Measurements from ENCODE around the gene NRAP.
"Not testable (repeated sequence)": the region's sequence is repeated elsewhere in the genome, so short reads cannot be mapped to it uniquely, and the experiment has no call there.

The NRAP gene

GRCh38 chr10:113665806-113666354 lies 2.0 kb upstream of the NRAP start:
- peaks cover 18% of the 10 kb centered on the region for H3K27me3 Mint-ChIP-seq (ENCODE audit: low read depth)
- no peak overlapping the region for H3K4me3 Mint-ChIP-seq
- no peaks in the 10 kb centered on the region for H3K36me3 Mint-ChIP-seq (ENCODE audit: low read depth)
- H3K4me1 Mint-ChIP-seq (ENCODE audit: low read depth), result peaks cover 10% of the 10 kb centered on the region
- H3K9me3 Mint-ChIP-seq, result peaks cover 6% of the 10 kb centered on the region
- DNase-seq (ENCODE audit: low spot score), result no peak
- no peak overlapping the region for H3K27ac Mint-ChIP-seq

- H3K4me1 Mint-ChIP-seq (ENCODE audit: low read depth), result peaks cover 10% of the 10 kb centered on the region
- no peak overlapping the region for H3K27ac Mint-ChIP-seq
- no peaks in the 10 kb centered on the region for H3K36me3 Mint-ChIP-seq (ENCODE audit: low read depth)
- H3K27me3 Mint-ChIP-seq (ENCODE audit: low read depth), result peaks cover 19% of the 10 kb centered on the region
- no peak for DNase-seq (ENCODE audit: low spot score)
- H3K9me3 Mint-ChIP-seq, result peaks cover under 1% of the 10 kb centered on the region
- H3K4me3 Mint-ChIP-seq, result no peak overlapping the region
Observed at GRCh38 chr10:113665352-113665751, 1.5 kb upstream of the NRAP start.

GRCh38 chr10:113663142-113663541 lies 699 bp downstream of the NRAP start:
- Mint-ChIP-seq H3K9me3 (no peaks in the 10 kb centered on the region), H3K36me3 (ENCODE audit: low read depth) (no peaks in the 10 kb centered on the region), H3K4me1 (ENCODE audit: low read depth) (peaks cover 10% of the 10 kb centered on the region), H3K27ac (no peak overlapping the region), H3K27me3 (ENCODE audit: low read depth) (peaks cover 27% of the 10 kb centered on the region), H3K4me3 (no peak overlapping the region)
- no peak for DNase-seq (ENCODE audit: low spot score)

GRCh38 chr10:113661332-113661731 lies 2.5 kb downstream of the NRAP start:
- peaks cover 27% of the 10 kb centered on the region for H3K27me3 Mint-ChIP-seq (ENCODE audit: low read depth)
- no peak overlapping the region for H3K4me3 Mint-ChIP-seq
- H3K36me3 Mint-ChIP-seq (ENCODE audit: low read depth), result no peaks in the 10 kb centered on the region
- no peak overlapping the region for H3K27ac Mint-ChIP-seq
- H3K4me1 Mint-ChIP-seq (ENCODE audit: low read depth), result peaks cover 5% of the 10 kb centered on the region
- no peak for DNase-seq (ENCODE audit: low spot score)
- no peaks in the 10 kb centered on the region for H3K9me3 Mint-ChIP-seq

GRCh38 chr10:113657544-113657943 lies 6.3 kb downstream of the NRAP start:
- H3K4me3 Mint-ChIP-seq, result no peak overlapping the region
- no peak for DNase-seq (ENCODE audit: low spot score)
- H3K27me3 Mint-ChIP-seq (ENCODE audit: low read depth), result peaks cover 22% of the 10 kb centered on the region
- no peaks in the 10 kb centered on the region for H3K9me3 Mint-ChIP-seq
- H3K36me3 Mint-ChIP-seq (ENCODE audit: low read depth), result no peaks in the 10 kb centered on the region
- H3K4me1 Mint-ChIP-seq (ENCODE audit: low read depth), result no peaks in the 10 kb centered on the region
- no peak overlapping the region for H3K27ac Mint-ChIP-seq

- H3K27ac Mint-ChIP-seq, result no peak overlapping the region
- no peaks in the 10 kb centered on the region for H3K9me3 Mint-ChIP-seq
- no peak for DNase-seq (ENCODE audit: low spot score)
- peaks cover 20% of the 10 kb centered on the region for H3K27me3 Mint-ChIP-seq (ENCODE audit: low read depth)
- H3K4me3 Mint-ChIP-seq, result no peak overlapping the region
- H3K36me3 Mint-ChIP-seq (ENCODE audit: low read depth), result no peaks in the 10 kb centered on the region
- no peaks in the 10 kb centered on the region for H3K4me1 Mint-ChIP-seq (ENCODE audit: low read depth)
Observed at GRCh38 chr10:113656896-113657295, 6.9 kb downstream of the NRAP start.

GRCh38 chr10:113652456-113652855 lies 11.4 kb downstream of the NRAP start:
- H3K4me3 Mint-ChIP-seq; H3K36me3 Mint-ChIP-seq (ENCODE audit: low read depth); H3K27ac Mint-ChIP-seq; H3K27me3 Mint-ChIP-seq (ENCODE audit: low read depth); DNase-seq (ENCODE audit: low spot score); H3K9me3 Mint-ChIP-seq; H3K4me1 Mint-ChIP-seq (ENCODE audit: low read depth): not testable (repeated sequence)

GRCh38 chr10:113651898-113652297 lies 11.9 kb downstream of the NRAP start:
- H3K36me3 Mint-ChIP-seq (ENCODE audit: low read depth), result no peaks in the 10 kb centered on the region
- no peak overlapping the region for H3K4me3 Mint-ChIP-seq
- H3K4me1 Mint-ChIP-seq (ENCODE audit: low read depth), result no peaks in the 10 kb centered on the region
- H3K27ac Mint-ChIP-seq, result no peak overlapping the region
- no peak for DNase-seq (ENCODE audit: low spot score)
- H3K9me3 Mint-ChIP-seq, result no peaks in the 10 kb centered on the region
- H3K27me3 Mint-ChIP-seq (ENCODE audit: low read depth), result peaks cover 9% of the 10 kb centered on the region

GRCh38 chr10:113651021-113651420 lies 12.8 kb downstream of the NRAP start:
- H3K4me3 Mint-ChIP-seq, result no peak overlapping the region
- no peaks in the 10 kb centered on the region for H3K4me1 Mint-ChIP-seq (ENCODE audit: low read depth)
- DNase-seq (ENCODE audit: low spot score), result no peak
- no peak overlapping the region for H3K27ac Mint-ChIP-seq
- H3K36me3 Mint-ChIP-seq (ENCODE audit: low read depth), result no peaks in the 10 kb centered on the region
- H3K9me3 Mint-ChIP-seq, result no peaks in the 10 kb centered on the region
- H3K27me3 Mint-ChIP-seq (ENCODE audit: low read depth), result peaks cover 9% of the 10 kb centered on the region

- no peak for DNase-seq (ENCODE audit: low spot score)
- Mint-ChIP-seq H3K4me3 (no peak overlapping the region), H3K27ac (no peak overlapping the region), H3K27me3 (ENCODE audit: low read depth) (peaks cover 9% of the 10 kb centered on the region), H3K9me3 (no peaks in the 10 kb centered on the region), H3K36me3 (ENCODE audit: low read depth) (no peaks in the 10 kb centered on the region), H3K4me1 (ENCODE audit: low read depth) (no peaks in the 10 kb centered on the region)
Observed at GRCh38 chr10:113650172-113650571, 13.7 kb downstream of the NRAP start.

GRCh38 chr10:113648478-113648877 lies 15.4 kb downstream of the NRAP start:
- Mint-ChIP-seq H3K9me3 (no peaks in the 10 kb centered on the region), H3K36me3 (ENCODE audit: low read depth) (no peaks in the 10 kb centered on the region), H3K27ac (no peak overlapping the region), H3K27me3 (ENCODE audit: low read depth) (peaks cover 6% of the 10 kb centered on the region), H3K4me1 (ENCODE audit: low read depth) (no peaks in the 10 kb centered on the region), H3K4me3 (no peak overlapping the region)
- no peak for DNase-seq (ENCODE audit: low spot score)

GRCh38 chr10:113647812-113648211 lies 16.0 kb downstream of the NRAP start:
- no peaks in the 10 kb centered on the region for H3K4me1 Mint-ChIP-seq (ENCODE audit: low read depth)
- H3K4me3 Mint-ChIP-seq, result no peak overlapping the region
- no peaks in the 10 kb centered on the region for H3K36me3 Mint-ChIP-seq (ENCODE audit: low read depth)
- H3K27me3 Mint-ChIP-seq (ENCODE audit: low read depth), result peaks cover 8% of the 10 kb centered on the region
- H3K9me3 Mint-ChIP-seq, result no peaks in the 10 kb centered on the region
- H3K27ac Mint-ChIP-seq, result no peak overlapping the region
- no peak for DNase-seq (ENCODE audit: low spot score)

GRCh38 chr10:113646336-113647201 lies 17.3 kb downstream of the NRAP start:
- H3K27me3 Mint-ChIP-seq (ENCODE audit: low read depth), result peaks cover 9% of the 10 kb centered on the region
- H3K27ac Mint-ChIP-seq, result no peak overlapping the region
- no peak overlapping the region for H3K4me3 Mint-ChIP-seq
- no peaks in the 10 kb centered on the region for H3K4me1 Mint-ChIP-seq (ENCODE audit: low read depth)
- DNase-seq (ENCODE audit: low spot score), result no peak
- no peaks in the 10 kb centered on the region for H3K9me3 Mint-ChIP-seq
- no peaks in the 10 kb centered on the region for H3K36me3 Mint-ChIP-seq (ENCODE audit: low read depth)

- Mint-ChIP-seq H3K27me3 (ENCODE audit: low read depth) (peaks cover 11% of the 10 kb centered on the region), H3K27ac (no peak overlapping the region), H3K9me3 (no peaks in the 10 kb centered on the region), H3K36me3 (ENCODE audit: low read depth) (no peaks in the 10 kb centered on the region), H3K4me3 (no peak overlapping the region), H3K4me1 (ENCODE audit: low read depth) (no peaks in the 10 kb centered on the region)
- no peak for DNase-seq (ENCODE audit: low spot score)
Observed at GRCh38 chr10:113644185-113645120, 19.4 kb downstream of the NRAP start.

Measured in T-helper 2 cell treated with Interferon-gamma antibody and Interleukin-4, amounts not matched to agents 5 μg/mL and 100 μg/mL, for 36 hours (primary cell).